Testis (tissue), 3 donors: ENCODE measurements around the gene TCF12. TPM values are rescaled to one million over a fixed set of nuclear protein-coding genes. Genes with fewer than 3 reads are reported as not detected.

Experiments used
- DNase-seq: peaks from one replicate; pipeline ENCODE4 v3.0.0-alpha.2; 2019
- H3K27ac ChIP-seq, 2 donors: fragments of 200-600 bp; sonication (generic); one replicate each; pipeline ENCODE4 v1.5.1; 2019
- H3K27me3 ChIP-seq: fragments of 200-600 bp; sonication (generic); one replicate; pipeline ENCODE4 v1.5.1; 2019
- H3K36me3 ChIP-seq: fragments of 200-600 bp; sonication (generic); one replicate; pipeline ENCODE4 v1.5.1; 2017; ENCODE audit warnings: low read depth; ENCODE audit errors: missing control alignments
- H3K4me1 ChIP-seq: fragments of 200-600 bp; sonication (generic); one replicate; pipeline ENCODE4 v1.5.1; 2019
- H3K4me3 ChIP-seq, 2 donors: fragments of 200-600 bp; sonication (generic); one replicate each; pipeline ENCODE4 v1.5.1; 2017 to 2019
- H3K9me3 ChIP-seq: fragments of 200-600 bp; sonication (generic); one replicate; pipeline ENCODE4 v1.5.1; 2017
- CTCF ChIP-seq, 3 experiments: fragments of 450-650 bp in 2 of 3; fragments of 200-600 bp in 1 of 3; sonication (generic) in 1 of 3; IDR thresholded peaks; one replicate each; pipeline ENCODE4 v1.5.1; 2016 to 2019; ENCODE audit warnings: antibody characterized with exemption in 3 of 3, mild to moderate bottlenecking in 2 of 3, moderate library complexity in 1 of 3
- POLR2A ChIP-seq: fragments of 450-650 bp; IDR thresholded peaks from one replicate; pipeline ENCODE4 v1.6.1; 2017; ENCODE audit warnings: antibody characterized with exemption, mild to moderate bottlenecking, moderate library complexity
- WGBS, 2 donors: methylation state at CpG; one replicate each; pipeline ENCODE4 v1.1.5; 2018; 5-methylcytosine and 5-hydroxymethylcytosine counted together
- intact Hi-C: fragments of 100-400 bp; cut with DNase I; formaldehyde crosslinking; loops from one replicate; pipeline ENCODE4 v1.15.1; 2023; ENCODE audit warnings: low total_unique reads
- polyA plus RNA-seq: library from polyadenylated mRNA; stranded (reverse); fragments of 350-450 nt; fragmentation: Illumina TruSeq; extraction: RNeasy Lipid Tissue Mini Kit (QIAGEN cat#74804); gene quantifications from one replicate; pipeline ENCODE4 v1.2.3, GENCODE V29; 2014; ENCODE audit warnings: low read depth, low replicate concordance; ENCODE audit not compliant: insufficient read depth
- total RNA-seq, 2 donors: library from RNA; depleted of rRNA; stranded (reverse); fragments of >200 nt; gene quantifications; one replicate each; pipeline ENCODE4 v1.2.3, GENCODE V29; 2016

The TCF12 gene
- total and polyA plus RNA-seq, 3 donors from 2014 or later: 51.8 to 152 (median 146) TPM

DNA sequence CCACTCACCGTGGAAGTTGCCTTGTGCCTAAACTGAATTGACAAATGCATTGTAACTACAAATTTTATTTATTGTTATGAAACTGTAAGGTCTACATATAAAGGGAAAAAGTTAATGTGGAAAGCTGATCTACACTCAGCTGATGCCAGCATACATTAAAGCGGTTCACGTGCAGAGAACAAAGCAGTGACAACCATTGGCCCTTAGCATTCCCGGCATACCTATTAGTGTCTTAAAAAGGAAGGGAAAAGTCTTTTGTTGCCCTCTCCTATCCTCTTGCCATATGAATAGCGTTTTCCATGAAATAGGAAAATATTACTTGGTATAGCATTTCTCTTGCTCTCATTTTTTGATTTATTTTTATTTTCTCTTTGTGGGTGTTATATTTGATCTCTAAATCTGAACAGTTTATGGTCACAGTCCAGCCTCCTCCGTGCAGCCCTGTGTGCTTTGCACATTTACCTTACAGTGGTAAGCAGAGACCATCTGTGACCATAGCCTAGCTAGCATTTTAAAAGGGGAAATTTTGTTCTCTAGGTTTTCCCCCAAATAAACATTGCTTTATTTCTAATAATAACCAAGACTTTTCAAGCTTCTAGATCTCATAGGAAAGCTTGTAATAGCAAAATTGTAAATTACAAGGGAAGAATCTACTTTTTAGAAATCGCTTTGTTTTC is 368.1 kb downstream of the TCF12 start:
- H3K9me3 ChIP-seq: no peaks in the 10 kb centered on the region
- no peak for DNase-seq
- WGBS, 2 donors: 90 to 91% methylated on average over 7 of the region's 7 CpGs
- no peak overlapping the region for H3K27ac ChIP-seq
- no peaks in the 10 kb centered on the region for H3K36me3 ChIP-seq
- no peak for TF ChIP-seq CTCF (IDR thresholded peaks at IDR 0.05)
- no peak for TF ChIP-seq POLR2A
- no peaks in the 10 kb centered on the region for H3K27me3 ChIP-seq
- H3K4me1 ChIP-seq: no peaks in the 10 kb centered on the region
- intact Hi-C loops: no loop called here
- no peak overlapping the region for H3K4me3 ChIP-seq

GRCh38 chr15:57287123-57287521 is 368.7 kb downstream of the TCF12 start:
- Histone ChIP-seq H3K4me3 (no peak overlapping the region), H3K36me3 (no peaks in the 10 kb centered on the region), H3K4me1 (no peaks in the 10 kb centered on the region), H3K27me3 (no peaks in the 10 kb centered on the region), H3K27ac (no peak overlapping the region), H3K9me3 (no peaks in the 10 kb centered on the region)
- DNase-seq: no peak
- TF ChIP-seq POLR2A: no peak
- TF ChIP-seq CTCF (IDR thresholded peaks at IDR 0.05): no peak
- intact Hi-C loops: no loop called here
- WGBS, 2 donors: 81 to 89% methylated on average over 2 of the region's 2 CpGs

GRCh38 chr15:57288926-57289580 is 370.6 kb downstream of the TCF12 start:
- no peaks in the 10 kb centered on the region for H3K4me1 ChIP-seq
- TF ChIP-seq CTCF (IDR thresholded peaks at IDR 0.05): no peak
- no peak for TF ChIP-seq POLR2A
- H3K4me3 ChIP-seq: no peak overlapping the region
- H3K27ac ChIP-seq: no peak overlapping the region
- no peaks in the 10 kb centered on the region for H3K9me3 ChIP-seq
- WGBS, 2 donors: 80 to 85% methylated on average over 5 of the region's 5 CpGs
- intact Hi-C loops: no loop called here
- no peaks in the 10 kb centered on the region for H3K27me3 ChIP-seq
- H3K36me3 ChIP-seq: no peaks in the 10 kb centered on the region
- no peak for DNase-seq

DNA sequence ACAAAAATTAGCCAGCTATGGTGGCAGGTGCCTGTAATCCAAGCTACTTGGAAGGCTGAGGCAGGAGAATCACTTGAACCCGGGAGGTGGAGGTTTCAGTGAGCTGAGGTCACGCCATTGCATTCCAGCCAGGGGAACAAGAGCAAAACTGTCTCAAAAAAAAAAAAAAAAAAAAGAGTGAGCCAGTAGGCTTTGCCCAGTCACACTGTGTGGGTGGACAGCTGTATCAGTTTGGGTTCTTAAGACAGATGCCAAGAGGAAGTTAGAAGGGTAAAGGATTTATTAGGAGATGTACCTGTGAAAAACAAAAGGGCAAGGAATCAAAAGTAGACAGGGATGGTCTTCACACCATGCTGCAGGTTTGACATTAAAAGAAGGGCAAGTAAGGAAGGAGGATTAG is 371.7 kb downstream of the TCF12 start:
- Histone ChIP-seq H3K27me3 (no peaks in the 10 kb centered on the region), H3K27ac (no peak overlapping the region), H3K4me1 (no peaks in the 10 kb centered on the region), H3K36me3 (no peaks in the 10 kb centered on the region), H3K4me3 (no peak overlapping the region), H3K9me3 (no peaks in the 10 kb centered on the region)
- intact Hi-C loops: no loop called here
- DNase-seq: no peak
- WGBS, 2 donors: 96 to 100% methylated on average over 2 of the region's 2 CpGs
- TF ChIP-seq POLR2A: no peak
- no peak for TF ChIP-seq CTCF (IDR thresholded peaks at IDR 0.05)

- intact Hi-C loops: no loop called here
- WGBS, 2 donors: 96% methylated on average over 4 of the region's 4 CpGs
- Histone ChIP-seq H3K9me3 (no peaks in the 10 kb centered on the region), H3K4me3 (no peak overlapping the region), H3K36me3 (no peaks in the 10 kb centered on the region), H3K27me3 (no peaks in the 10 kb centered on the region), H3K4me1 (no peaks in the 10 kb centered on the region), H3K27ac (no peak overlapping the region)
- DNase-seq: no peak
- TF ChIP-seq POLR2A (no peak), CTCF (IDR thresholded peaks at IDR 0.05) (no peak)
Measured at GRCh38 chr15:57290826-57291225, 372.4 kb downstream of the TCF12 start.
